CD4-positive, alpha-beta T cell (primary cell): ENCODE results near the gene FBXL17. TPM values are rescaled to one million over a fixed set of nuclear protein-coding genes. Genes with fewer than 3 reads are reported as not detected.
"Not testable (repeated sequence)": the region's sequence is repeated elsewhere in the genome, so short reads cannot be mapped to it uniquely, and the experiment has no call there.

Source experiments
- ATAC-seq: fragments of 200-7000 bp; cut with Tn5 transposase; one replicate; pipeline ENCODE4 v1.10.0; 2022; ENCODE audit warnings: mild to moderate bottlenecking; ENCODE audit not compliant: poor library complexity
- CTCF ChIA-PET: fragments of 350-600 bp; sonication (Branson Sonifier 250); formaldehyde crosslinking; loops from one replicate; lab custom pipeline; 2021; ENCODE audit warnings: antibody characterized with exemption, inconsistent platforms; lab: Charles Lee
- POLR2A ChIA-PET: fragments of 350-600 bp; sonication (Branson Sonifier 250); formaldehyde crosslinking; loops from one replicate; lab custom pipeline; 2021; ENCODE audit warnings: antibody characterized with exemption, inconsistent platforms; lab: Charles Lee
- DNase-seq, 14 experiments: peaks; one replicate each; pipeline ENCODE4 v3.0.0-alpha.2; 2013 to 2020; ENCODE audit warnings: mixed read lengths in 2 of 14
- H3K27ac ChIP-seq, 2 donors: one replicate each; pipeline versions ENCODE4 v1.5.1 to v1.7.0; 2013; ENCODE audit warnings: low read length in 2 of 2, low read depth in 1 of 2, mild to moderate bottlenecking in 1 of 2
- H3K27me3 ChIP-seq, 2 experiments: 1 replicate in 1 of 2; 2 replicates in 1 of 2; pipeline versions ENCODE4 v1.6.1 to v1.7.0; 2013; ENCODE audit warnings: low read length in 2 of 2, control low read depth in 1 of 2, mild to moderate bottlenecking in 1 of 2, moderate library complexity in 1 of 2; ENCODE audit not compliant: insufficient read depth in 2 of 2, control insufficient read depth in 1 of 2
- H3K36me3 ChIP-seq: one replicate; pipeline ENCODE4 v1.6.1; 2013; ENCODE audit warnings: low read length, control low read depth; ENCODE audit not compliant: insufficient read depth
- H3K4me1 ChIP-seq: one replicate; pipeline ENCODE4 v1.6.1; 2013; ENCODE audit warnings: low read length, control low read depth; ENCODE audit not compliant: insufficient read depth
- H3K4me3 ChIP-seq: one replicate; pipeline ENCODE4 v1.5.1; 2013; ENCODE audit warnings: mild to moderate bottlenecking, low read length, moderate library complexity
- H3K9me3 ChIP-seq, 2 experiments: 1 replicate in 1 of 2; 2 replicates in 1 of 2; pipeline versions ENCODE4 v1.6.1 to v1.7.0; 2013; ENCODE audit warnings: low read length in 2 of 2, mild to moderate bottlenecking in 2 of 2, control low read depth in 1 of 2, moderate library complexity in 1 of 2; ENCODE audit not compliant: control insufficient read depth in 1 of 2, insufficient read depth in 1 of 2
- H3K27ac Mint-ChIP-seq: one replicate; pipeline ENCODE4 v1.8.0; 2020; ENCODE audit warnings: mixed read lengths
- H3K27me3 Mint-ChIP-seq: one replicate; pipeline ENCODE4 v1.8.0; 2021; ENCODE audit warnings: mixed read lengths
- H3K36me3 Mint-ChIP-seq: one replicate; pipeline ENCODE4 v1.8.0; 2021; ENCODE audit warnings: low read depth, mixed read lengths
- H3K4me1 Mint-ChIP-seq: one replicate; pipeline ENCODE4 v1.8.0; 2021; ENCODE audit warnings: low read depth, mixed read lengths
- H3K4me3 Mint-ChIP-seq: one replicate; pipeline ENCODE4 v1.8.0; 2020; ENCODE audit warnings: mild to moderate bottlenecking, mixed read lengths
- H3K9me3 Mint-ChIP-seq: one replicate; pipeline ENCODE4 v1.8.0; 2020; ENCODE audit warnings: mixed read lengths
- CTCF ChIP-seq: fragments of 200-600 bp; IDR thresholded peaks from one replicate; pipeline ENCODE4 v1.8.0; 2022; ENCODE audit warnings: antibody characterized with exemption, mild to moderate bottlenecking
- intact Hi-C, 2 experiments: fragments of 100-400 bp; cut with DNase I in 1 of 2; cut with micrococcal nuclease in 1 of 2; formaldehyde crosslinking; loops; one replicate each; pipeline versions ENCODE4 v1.15.1 to v1.9.0; 2023 to 2025; cut with DNase I, micrococcal nuclease
- total RNA-seq, 174 experiments: library from RNA in 2 of 174; stranded (reverse) in 2 of 174; gene quantifications; one replicate each; pipeline ENCODE4 v1.2.3 and lab custom pipeline; 2021 to 2026

FBXL17 gene
- total RNA-seq, 2 experiments from 2014 or later = 17.9 to 21.1 TPM

DNA sequence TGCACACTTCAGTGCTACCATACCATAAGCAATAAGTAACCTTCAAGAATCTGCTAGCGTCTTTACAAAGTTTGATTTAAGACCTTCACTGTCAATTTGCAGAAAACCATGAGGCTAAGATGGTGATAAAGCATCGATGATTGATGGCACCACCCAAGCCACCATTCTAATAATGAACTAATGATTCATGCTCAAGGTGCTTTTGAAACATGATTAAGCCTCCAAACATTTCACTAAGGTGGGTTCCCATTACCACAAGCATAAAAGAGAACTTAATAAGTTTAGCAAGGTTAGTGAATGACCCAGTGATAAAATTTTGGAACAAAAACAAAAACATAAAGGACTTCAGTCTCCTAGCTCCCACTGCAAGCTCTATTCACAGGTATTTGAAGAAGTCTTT lies 214.7 kb downstream of the FBXL17 start:
- no peak overlapping the region for H3K4me3 ChIP-seq
- TF ChIP-seq CTCF = no peak
- no peaks in the 10 kb centered on the region for H3K27me3 ChIP-seq
- Mint-ChIP-seq H3K27ac (no peak overlapping the region), H3K4me1 (no peaks in the 10 kb centered on the region), H3K4me3 (no peak overlapping the region), H3K9me3 (no peaks in the 10 kb centered on the region), H3K36me3 (peaks cover 9% of the 10 kb centered on the region), H3K27me3 (no peaks in the 10 kb centered on the region)
- no peaks in the 10 kb centered on the region for H3K4me1 ChIP-seq
- DNase-seq (no peak), ATAC-seq (no peak)
- ChIA-PET CTCF (no interaction called here), POLR2A (no interaction called here)
- H3K9me3 ChIP-seq = no peaks in the 10 kb centered on the region
- no peak overlapping the region for H3K27ac ChIP-seq
- H3K36me3 ChIP-seq = no peaks in the 10 kb centered on the region
- intact Hi-C loops = no loop called here

DNA sequence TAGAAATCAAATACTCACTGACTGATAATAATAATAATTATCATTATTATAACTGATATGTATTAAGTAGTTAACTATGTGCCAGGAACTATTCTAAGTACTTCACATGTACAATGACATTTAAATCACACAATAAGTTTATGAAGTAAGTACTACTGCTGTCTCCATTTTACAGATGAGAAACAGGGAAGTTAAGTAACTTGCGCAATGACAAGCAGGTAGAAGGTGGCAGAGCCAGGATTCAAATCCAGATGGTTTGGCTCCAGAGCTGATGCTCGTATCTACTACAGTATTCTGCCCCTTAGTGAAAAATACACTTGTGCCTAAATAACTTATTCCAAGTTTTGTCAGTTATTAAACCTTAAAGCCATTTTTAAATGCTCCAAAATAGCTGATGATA lies 217.3 kb downstream of the FBXL17 start:
- H3K27me3 Mint-ChIP-seq = no peaks in the 10 kb centered on the region
- no peaks in the 10 kb centered on the region for H3K4me1 ChIP-seq
- ATAC-seq (no peak), DNase-seq (no peak)
- no peaks in the 10 kb centered on the region for H3K9me3 ChIP-seq
- no peaks in the 10 kb centered on the region for H3K9me3 Mint-ChIP-seq
- no peak overlapping the region for H3K27ac Mint-ChIP-seq
- H3K27ac ChIP-seq = no peak overlapping the region
- ChIA-PET POLR2A (no interaction called here), CTCF (no interaction called here)
- no peaks in the 10 kb centered on the region for H3K36me3 ChIP-seq
- H3K4me1 Mint-ChIP-seq = no peaks in the 10 kb centered on the region
- no peak overlapping the region for H3K4me3 Mint-ChIP-seq
- no peaks in the 10 kb centered on the region for H3K27me3 ChIP-seq
- H3K4me3 ChIP-seq = no peak overlapping the region
- no peak for TF ChIP-seq CTCF
- H3K36me3 Mint-ChIP-seq = no peaks in the 10 kb centered on the region
- intact Hi-C loops = no loop called here

- POLR2A ChIA-PET = interaction anchor here (0.6 kb wide), 1 partner anchor 638 kb away, joined by 3 read pairs; no protein-coding TSS in a partner anchor
- H3K4me3 Mint-ChIP-seq, H3K4me1 ChIP-seq, ATAC-seq, H3K36me3 ChIP-seq, H3K27ac Mint-ChIP-seq, H3K9me3 Mint-ChIP-seq, H3K4me3 ChIP-seq, H3K4me1 Mint-ChIP-seq, DNase-seq, H3K27me3 Mint-ChIP-seq, H3K9me3 ChIP-seq, intact Hi-C loops, H3K27me3 ChIP-seq, H3K27ac ChIP-seq, CTCF ChIA-PET: not testable (repeated sequence)
- peaks cover 18% of the 10 kb centered on the region for H3K36me3 Mint-ChIP-seq
Observed at GRCh38 chr5:108152854-108153253, 229.0 kb downstream of the FBXL17 start.

DNA sequence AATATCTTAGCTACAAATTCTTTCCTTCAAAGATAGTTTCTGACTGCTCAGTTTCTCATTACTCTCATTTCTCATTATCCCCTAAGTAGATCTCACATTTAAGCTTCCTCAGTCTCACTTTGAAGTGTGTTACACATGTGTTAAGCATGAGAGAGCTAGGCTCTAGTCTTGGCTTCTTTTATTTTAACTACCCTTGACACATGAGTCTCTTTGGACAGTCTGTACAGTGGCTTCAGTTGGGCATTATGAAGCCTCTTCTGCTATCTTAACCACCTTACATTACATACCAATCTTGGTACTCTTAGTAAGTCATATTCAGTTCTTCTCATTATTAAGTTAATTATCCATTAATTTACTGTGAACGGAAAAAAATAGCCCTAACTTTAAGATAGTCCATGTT lies 232.5 kb downstream of the FBXL17 start:
- no peaks in the 10 kb centered on the region for H3K36me3 ChIP-seq
- intact Hi-C loops = no loop called here
- H3K36me3 Mint-ChIP-seq = peaks cover 29% of the 10 kb centered on the region
- no peaks in the 10 kb centered on the region for H3K27me3 Mint-ChIP-seq
- DNase-seq = no peak
- no peaks in the 10 kb centered on the region for H3K4me1 Mint-ChIP-seq
- no peaks in the 10 kb centered on the region for H3K27me3 ChIP-seq
- no peak overlapping the region for H3K27ac ChIP-seq
- H3K4me1 ChIP-seq = no peaks in the 10 kb centered on the region
- no peak for TF ChIP-seq CTCF
- H3K9me3 ChIP-seq = no peaks in the 10 kb centered on the region
- no peak overlapping the region for H3K27ac Mint-ChIP-seq
- no peak overlapping the region for H3K4me3 ChIP-seq
- peaks cover 2% of the 10 kb centered on the region for H3K9me3 Mint-ChIP-seq
- H3K4me3 Mint-ChIP-seq = no peak overlapping the region
- ChIA-PET CTCF (no interaction called here), POLR2A (no interaction called here)
- ATAC-seq = no peak
